ENCODE measurements around the gene PLTP.
"Not testable (repeated sequence)": the region's sequence is repeated elsewhere in the genome, so short reads cannot be mapped to it uniquely, and the experiment has no call there.

PLTP gene

GRCh38 chr20:45945678-45946148 lies 33.8 kb upstream of the PLTP start:
- DNase-seq = no peak

GRCh38 chr20:45944965-45945677 lies 33.2 kb upstream of the PLTP start:
- no peak for DNase-seq

DNA sequence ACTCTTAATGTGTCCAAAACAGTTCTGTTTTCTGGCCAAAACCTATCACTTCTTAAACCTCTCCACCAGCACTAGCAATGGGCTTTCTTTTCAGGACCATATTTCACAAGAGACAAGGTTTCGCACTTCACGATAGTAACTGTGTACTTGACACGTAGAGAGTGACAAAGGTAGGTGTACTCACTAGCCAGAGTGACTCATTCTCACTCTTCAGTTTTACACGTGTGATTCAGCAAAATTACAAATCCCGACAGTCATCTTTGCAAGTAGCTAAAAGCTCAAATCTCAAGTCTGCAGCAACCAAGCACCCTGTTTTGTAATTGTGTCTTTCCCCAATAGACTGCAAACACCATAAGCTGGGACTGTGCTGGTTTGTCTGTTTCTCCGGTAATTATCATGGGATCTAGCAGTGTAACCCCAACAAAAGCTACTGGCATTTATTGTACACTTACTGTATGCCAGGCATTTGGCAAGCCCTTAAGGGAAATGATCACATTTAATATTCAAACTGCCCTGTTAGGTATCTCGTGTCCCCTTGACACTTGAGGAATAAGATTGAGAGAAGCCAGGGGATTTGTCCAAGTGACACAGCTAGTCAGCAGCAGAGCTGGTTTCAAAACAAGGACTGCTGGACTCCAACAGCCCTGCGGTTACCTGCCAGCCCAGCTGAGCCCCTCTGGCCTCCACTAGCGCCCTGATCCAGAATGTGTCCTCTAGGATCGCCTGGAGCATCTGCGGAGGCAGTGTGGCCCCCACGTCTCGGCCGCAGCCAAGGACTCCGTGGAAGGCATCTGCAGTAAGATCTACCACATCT lies 32.4 kb upstream of the PLTP start:
- no peak for DNase-seq

- DNase-seq = no peak
These were observed 31.7 kb upstream of the PLTP start for GRCh38 chr20:45943613-45944012.

DNA sequence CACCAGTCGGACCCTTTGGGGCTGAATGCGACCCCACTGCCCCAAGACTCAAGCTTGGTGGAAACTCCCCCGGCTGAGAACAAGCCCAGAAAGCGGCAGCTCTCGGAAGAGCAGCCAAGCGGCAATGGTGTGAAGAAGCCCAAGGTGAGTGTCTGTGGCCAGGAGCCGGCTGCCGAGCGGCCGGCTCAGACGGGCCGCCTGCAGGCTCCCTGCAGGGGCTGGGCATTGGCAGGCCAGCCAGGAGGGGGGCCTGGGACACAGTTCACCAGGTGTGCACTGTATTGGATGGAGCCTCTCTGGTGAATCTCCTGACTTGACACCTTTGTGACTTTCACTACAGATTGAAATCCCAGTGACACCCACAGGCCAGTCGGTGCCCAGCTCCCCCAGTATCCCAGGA lies 28.5 kb upstream of the PLTP start:
- no peak for DNase-seq

DNA sequence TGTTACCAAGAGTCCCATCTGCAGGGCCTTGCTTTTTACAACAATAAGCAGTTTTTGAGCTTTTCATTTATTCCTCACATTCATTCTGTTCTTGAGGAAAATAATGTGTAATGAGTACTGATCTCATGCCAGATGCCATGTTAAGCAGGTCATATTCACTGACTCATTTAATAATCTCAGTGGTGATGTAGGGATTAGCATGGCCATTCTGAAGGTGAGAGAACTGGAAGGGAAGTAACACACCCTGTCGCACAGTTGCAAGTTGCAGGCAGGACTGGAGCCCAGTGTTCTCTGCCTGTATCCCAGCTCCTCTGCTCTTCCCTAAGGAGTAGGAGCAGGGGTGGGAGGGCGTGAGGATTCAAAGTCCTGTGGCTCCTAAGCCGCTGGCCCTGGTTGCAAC lies 28.1 kb upstream of the PLTP start:
- DNase-seq = no peak

- DNase-seq = no peak
These were observed 26.9 kb upstream of the PLTP start for GRCh38 chr20:45938727-45939438.

DNA sequence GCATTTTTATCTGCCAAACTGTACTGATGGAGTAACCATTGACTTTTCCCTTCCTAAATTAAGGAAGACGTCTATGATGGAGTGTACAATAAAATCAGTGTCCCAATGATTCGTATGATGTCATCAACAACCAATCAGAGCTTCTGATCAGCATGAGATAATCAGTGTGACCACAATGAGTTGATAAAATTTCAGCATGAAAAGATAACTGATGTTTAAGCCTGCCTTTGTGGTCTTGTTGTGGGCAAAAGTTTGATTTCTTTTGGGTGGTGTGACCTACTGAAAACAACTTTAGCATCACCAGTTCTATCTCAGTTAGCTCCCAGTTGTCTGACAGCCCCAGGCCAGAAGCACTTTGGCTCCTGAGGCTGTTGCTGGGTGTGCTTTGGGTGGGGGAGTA lies 25.8 kb upstream of the PLTP start:
- DNase-seq = no peak

DNA sequence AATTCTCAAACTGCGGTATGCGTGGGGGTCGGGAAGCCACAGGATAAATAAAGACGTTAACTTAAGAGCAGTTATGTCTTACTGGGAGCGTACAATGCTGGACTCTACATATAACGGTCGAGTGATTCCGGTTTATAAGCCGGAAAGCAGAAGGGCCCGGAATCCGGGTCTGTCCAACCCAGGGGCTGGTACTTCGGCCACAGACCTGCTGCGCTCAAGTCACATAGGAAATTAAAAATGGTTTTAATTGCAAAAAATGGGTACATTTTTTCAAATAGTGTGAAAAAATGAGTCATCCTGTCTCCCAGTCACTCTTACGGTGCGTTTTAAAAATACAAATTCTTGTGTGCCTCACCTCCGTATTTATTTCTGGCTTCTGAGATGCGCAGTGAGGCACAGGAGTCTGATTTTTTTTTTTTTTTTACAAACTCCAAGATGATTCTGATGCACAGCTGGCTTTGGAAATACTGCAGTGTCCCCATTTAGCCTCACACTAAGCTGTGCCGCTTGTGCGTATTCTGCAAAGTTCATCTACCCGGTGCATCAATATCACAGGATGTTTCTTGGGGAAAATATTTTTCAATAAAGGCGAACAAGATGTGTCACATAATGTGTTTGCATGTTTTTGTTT lies 23.6 kb upstream of the PLTP start:
- DNase-seq = no peak

DNA sequence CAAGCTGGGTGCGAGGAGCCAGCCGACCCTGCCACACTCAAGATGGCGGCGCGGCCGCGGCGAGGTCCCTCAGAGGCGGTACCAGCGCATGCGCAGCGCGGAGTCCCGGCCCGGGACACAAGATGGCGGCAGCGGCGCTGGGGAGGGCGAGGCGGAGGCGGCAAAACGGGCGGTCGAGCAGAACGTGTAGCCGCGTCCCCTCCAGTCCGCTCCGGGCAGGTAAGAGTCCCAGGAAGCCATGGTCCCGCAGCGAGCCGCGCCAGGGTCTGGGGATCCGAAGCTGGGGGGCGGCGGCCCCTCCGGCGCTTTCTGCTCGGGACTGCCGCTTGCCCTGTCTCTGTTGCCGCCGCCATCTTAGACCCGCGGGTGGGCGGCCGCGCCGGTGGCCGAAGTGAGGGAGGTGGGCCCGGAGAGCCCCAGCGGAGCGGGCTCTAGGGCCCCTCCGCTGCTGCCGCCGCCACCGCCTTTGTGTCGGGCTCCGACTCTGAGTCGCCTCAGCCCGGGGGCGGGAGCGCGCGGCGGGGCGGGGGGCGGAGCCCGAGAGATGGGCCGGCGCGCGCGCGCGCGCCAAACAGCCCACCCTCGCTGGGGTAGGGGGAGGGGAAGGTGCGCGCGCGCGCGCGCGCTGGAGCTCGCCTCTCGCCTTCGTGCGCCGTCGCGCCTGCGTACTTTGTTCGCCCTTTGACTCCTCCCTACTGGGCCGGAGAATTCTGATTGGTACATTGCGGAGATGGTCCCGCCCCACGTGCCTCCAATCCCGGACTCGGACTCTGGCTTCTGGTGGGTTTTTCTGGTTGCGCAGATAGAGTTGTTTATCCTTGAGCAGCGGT lies 22.8 kb upstream of the PLTP start, which contains the start of gene PCIF1:
Gene PCIF1 (plus strand): TSS at position 98 of the 830 bp plus-strand sequence. CDS start 4,317 bp downstream, outside the sequence.
- peak; percentile 99 for DNase-seq

GRCh38 chr20:45934046-45934585 lies 22.2 kb upstream of the PLTP start:
- DNase-seq = peak; percentile 68

GRCh38 chr20:45933266-45934045 lies 21.5 kb upstream of the PLTP start:
- no peak for DNase-seq

GRCh38 chr20:45931680-45932079 lies 19.7 kb upstream of the PLTP start:
- not testable (repeated sequence) for DNase-seq

GRCh38 chr20:45927071-45927878 lies 15.3 kb upstream of the PLTP start:
- DNase-seq = no peak

GRCh38 chr20:45926731-45927070 lies 14.7 kb upstream of the PLTP start:
- DNase-seq = no peak

- DNase-seq = no peak
These were observed 14.0 kb upstream of the PLTP start for GRCh38 chr20:45925821-45926506.

DNA sequence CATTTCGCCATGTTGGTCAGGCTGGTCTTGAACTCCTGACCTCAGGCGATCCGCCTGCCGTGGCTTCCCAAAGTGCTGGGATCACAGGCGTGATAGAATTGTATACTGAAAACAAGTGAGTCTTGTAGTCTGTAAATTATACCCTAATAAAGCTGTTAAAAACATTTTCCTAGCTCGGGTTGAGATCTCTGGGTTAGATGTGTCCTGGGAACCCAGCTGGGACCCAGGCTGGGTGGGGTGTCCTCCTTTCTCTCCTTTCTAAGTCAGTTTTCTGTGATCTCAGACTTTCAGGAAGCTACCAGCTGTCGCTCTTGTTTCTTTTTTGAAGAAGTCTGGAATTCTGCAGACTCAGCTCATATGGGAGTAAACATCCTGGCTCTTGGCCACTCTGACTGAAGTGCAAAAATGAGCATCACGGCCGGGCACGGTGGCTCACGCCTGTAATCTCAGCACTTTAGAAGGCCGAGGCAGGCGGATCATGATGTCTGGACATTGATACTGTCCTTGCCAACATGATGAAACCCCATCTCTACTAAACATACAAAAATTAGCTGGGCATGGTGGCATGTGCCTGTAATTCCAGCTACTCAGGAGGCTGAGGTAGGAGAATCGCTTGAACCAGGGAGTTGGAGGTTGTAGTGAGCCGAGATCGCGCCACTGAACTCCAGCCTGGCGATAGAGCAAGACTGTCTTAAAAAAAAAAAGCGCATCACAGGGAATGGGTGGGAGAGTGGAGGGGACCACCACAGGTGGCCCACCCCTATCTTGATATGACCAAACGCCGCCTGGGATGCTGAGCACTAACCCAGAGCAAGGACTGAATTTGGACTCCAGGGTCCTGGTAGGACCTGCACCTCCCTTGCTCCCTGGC lies 12.7 kb upstream of the PLTP start:
- DNase-seq = peak; percentile 48
